Cardiac septum (tissue), 1 donor: ENCODE measurements around the gene KDELR3. TPM values are rescaled to one million over a fixed set of nuclear protein-coding genes. Genes with fewer than 3 reads are reported as not detected.
"Not testable (repeated sequence)": the region's sequence is repeated elsewhere in the genome, so short reads cannot be mapped to it uniquely, and the experiment has no call there.

Experiments used
- DNase-seq: peaks from one replicate; pipeline ENCODE4 v3.0.0-alpha.2; 2020; ENCODE audit warnings: low spot score
- intact Hi-C: fragments of 100-400 bp; cut with DNase I; formaldehyde crosslinking; loops from one replicate; pipeline ENCODE4 v1.14.0; 2022
- total RNA-seq: library from RNA; stranded (reverse); fragmentation: NEBNext Ultra II Directional; extraction: Animal tissue kit (Norgen Biotek cat#: 25700); gene quantifications from one replicate; pipeline ENCODE4 v1.2.1, GENCODE V29; 2021
- donor health status: DM: no; HTN: no; CAD: no.

KDELR3 gene
- total RNA-seq, 1 donor from 2014 or later, result 18.2 TPM

DNA sequence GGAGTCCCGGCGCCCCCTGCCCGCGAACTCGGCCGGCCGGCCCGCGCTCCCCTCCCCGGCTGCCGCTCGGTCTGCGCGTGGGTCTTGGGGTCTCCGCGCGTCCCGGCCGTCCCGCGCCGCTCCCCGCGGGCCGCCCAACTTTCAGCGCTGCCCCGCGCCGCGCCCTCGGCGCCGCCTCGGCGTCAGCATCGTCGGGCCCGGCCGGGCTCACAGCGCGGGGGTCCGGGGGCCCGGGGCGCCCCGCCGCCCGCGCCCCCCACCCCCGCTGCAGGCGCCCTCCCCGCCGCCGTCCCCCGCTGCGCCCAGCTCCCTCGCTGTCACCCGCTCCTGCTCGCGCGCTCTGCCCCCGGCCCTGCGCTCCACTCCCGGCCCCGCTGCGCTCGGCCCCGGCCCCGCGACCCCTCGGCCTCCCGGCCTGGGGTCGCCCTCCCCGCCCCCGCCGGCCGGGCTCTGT is 12.8 kb upstream of the KDELR3 start, which contains the start of gene KCNJ4:
Gene KCNJ4, minus strand, starts transcription at position 124 of the 454 bp plus-strand sequence. CDS start 27,067 bp downstream, outside the sequence.
- intact Hi-C loops, result no loop called here
- DNase-seq, result no peak

DNA sequence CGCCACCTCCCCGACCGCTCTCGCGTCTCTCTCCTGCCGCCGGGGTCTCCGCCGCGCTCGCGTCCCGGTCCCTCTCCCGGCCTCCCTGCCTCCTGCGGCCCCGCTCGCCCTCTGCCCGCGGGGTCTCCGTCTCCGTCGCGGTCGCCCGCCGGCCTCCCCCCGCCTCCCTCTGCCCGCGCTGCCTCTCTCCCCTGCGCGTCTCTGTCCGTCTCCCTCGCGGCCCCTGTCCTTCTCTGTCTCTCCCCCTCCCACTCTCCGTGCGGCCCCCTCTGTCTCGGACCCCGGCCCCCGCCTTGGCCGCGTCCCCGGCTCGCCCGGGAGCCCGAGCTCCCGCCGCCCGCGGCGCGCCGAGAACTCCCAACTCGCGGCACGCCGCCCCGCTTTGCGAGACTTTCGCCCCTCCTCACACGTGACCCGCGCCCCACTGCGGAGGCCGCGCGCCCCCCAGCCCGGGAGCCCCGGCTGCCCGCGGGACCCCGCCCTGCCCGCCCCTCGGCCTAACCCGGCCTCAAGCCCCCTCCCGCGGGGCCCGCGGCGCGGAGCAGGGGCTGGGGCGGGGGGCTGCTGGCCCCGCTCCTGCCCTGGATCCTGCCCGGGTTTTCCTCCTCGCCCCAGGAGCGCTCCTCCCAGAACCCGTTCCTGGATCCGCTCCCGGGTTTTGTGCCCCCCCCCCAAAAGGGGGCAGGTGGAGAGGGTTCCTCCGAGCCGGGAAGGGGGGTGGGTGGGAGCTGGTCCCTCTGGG is 12.2 kb upstream of the KDELR3 start:
- intact Hi-C loops, result no loop called here
- no peak for DNase-seq

DNA sequence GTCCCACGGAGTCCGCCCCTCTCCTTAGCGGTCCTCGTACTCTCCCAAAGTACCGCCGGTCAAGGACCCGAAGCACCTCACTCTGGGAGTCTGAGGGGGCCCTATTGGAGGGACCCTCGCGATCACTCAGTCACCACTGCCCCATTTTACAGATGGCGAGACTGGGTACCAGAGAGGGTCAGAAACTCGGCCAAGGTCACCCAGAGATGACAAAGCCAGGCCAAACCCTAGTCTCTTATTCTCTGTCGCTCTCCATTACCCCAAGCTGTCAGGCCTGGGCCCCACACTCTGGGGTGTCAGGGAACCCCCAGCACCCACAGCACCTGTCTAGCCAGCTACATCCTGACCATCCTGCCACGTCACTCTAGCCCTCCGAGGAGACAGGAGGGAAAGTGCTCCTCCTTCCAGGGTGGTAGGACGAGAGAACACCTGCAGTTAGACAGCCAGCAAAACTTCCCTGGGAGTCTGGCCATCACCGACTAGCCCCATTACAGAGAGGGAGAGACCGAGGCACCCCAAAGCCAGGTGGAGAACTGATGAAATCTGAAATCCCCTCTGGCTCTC is 11.5 kb upstream of the KDELR3 start:
- intact Hi-C loops, result no loop called here
- DNase-seq, result no peak

DNA sequence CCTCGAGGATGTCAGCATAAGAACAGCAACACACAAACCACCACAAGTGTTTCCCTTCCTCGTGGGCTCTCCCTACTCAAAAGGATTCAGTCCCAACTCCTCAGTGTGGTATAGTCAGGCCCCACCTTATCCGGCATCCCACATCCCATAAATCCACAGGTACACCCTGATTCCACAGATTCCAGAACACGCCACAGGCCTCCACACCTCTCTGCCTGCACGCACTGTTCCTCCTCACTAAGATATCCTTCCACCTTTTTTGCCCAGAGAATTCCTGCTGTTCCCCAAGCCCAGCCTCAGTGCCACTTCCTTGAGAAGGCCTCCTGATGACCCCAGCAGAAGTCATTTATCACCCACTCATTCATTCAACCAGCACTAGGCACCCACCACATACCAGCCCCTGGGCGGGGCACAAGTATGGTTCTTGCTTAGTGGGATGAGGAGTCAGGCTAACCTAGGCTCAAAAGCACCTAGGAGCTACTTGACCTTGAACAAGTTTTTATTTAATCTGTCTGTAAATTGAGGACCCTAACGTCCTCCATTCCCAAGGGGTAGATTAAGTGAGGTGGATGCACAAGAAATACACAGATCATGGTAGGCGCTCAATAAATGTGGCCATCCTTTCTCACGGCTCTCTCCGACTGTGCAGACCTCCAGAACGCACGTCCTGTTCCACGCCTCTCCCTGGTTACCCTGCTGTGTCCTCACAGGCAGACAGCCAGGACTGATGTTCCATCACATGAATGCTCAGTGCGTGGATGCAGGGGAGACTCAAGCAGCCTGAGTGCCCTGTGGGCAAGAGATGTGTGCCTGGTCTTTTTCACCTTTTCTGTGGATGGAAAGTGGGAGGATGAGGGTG is 10.8 kb upstream of the KDELR3 start:
- intact Hi-C loops, result no loop called here
- no peak for DNase-seq

DNA sequence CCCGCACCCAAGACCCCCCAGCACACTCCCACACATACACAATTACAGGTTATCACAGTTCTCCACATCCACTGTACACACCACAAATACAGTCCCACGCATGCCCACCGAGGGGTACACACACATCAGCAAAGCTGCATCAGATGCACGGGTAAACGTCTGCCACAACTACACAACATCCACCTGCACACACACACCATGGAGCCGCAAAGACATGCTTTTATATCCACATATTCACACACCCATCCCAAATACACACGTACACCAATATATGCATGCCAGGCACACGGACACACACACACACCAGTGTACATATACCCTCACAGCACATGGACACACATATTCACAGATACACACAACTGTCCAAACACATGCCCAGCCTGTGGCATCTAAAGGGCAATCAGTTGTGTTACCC is 7.5 kb upstream of the KDELR3 start:
- intact Hi-C loops, result loop anchor here (5.0 to 10.0 kb wide), 3 partner anchors 46 to 406 kb away; partner anchors contain the start of gene PICK1
- DNase-seq, result no peak

DNA sequence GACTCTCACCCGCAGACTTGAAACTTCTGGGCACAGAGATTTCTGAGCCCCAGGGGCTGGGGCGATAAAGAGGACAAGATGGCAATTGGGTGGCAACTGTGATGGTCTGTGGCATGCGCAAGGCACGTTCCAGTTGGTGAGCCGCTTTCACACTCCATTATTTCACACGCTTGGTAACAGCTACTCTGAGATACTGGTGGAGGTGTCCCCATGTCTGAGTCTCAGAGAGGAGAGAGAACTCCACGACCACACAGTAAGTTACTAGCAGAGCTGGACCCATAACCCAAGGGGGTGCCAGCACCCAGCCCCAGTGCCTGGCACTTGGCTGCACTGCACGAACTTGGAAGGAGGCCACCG is 6.9 kb upstream of the KDELR3 start:
- intact Hi-C loops, result loop anchor here (5.0 to 10.0 kb wide), 3 partner anchors 46 to 406 kb away; partner anchors contain the start of gene PICK1
- DNase-seq, result peak; percentile 61

DNA sequence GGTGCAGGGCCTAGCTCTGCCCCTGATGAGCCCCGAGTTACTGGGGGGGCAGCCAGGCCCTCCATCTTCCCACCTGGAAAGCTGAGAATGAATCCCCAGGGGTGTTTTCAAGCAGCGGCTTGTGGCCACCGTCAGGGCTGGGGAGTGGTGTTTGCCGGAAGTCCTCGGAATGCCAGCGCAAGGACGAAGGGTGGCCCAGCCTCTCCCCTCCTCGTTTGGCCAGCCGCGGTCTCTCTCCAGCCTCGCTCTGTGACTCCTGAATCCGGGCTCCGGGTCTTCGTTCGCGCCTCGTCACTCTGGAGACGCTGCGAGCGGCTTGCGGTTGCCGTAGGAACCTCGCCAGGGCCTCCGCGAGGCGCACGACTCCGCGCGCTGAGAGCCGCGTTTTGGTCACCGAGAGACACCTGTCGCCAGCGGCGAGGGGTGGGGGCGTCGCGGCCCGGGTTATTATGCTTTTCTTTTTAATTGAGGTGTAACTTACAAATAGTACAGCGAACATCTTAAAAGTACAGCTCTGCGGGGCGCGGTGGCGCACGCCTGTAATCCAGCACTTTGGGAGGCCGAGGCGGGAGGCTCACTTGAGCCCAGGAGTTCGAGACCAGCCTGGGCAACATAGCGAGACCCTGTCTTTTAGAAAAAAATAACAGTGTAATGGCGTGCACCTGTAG is 6.3 kb upstream of the KDELR3 start:
- intact Hi-C loops, result loop anchor here (5.0 to 10.0 kb wide), 3 partner anchors 47 to 407 kb away; partner anchors contain the start of gene PICK1
- peak; percentile 91 for DNase-seq

DNA sequence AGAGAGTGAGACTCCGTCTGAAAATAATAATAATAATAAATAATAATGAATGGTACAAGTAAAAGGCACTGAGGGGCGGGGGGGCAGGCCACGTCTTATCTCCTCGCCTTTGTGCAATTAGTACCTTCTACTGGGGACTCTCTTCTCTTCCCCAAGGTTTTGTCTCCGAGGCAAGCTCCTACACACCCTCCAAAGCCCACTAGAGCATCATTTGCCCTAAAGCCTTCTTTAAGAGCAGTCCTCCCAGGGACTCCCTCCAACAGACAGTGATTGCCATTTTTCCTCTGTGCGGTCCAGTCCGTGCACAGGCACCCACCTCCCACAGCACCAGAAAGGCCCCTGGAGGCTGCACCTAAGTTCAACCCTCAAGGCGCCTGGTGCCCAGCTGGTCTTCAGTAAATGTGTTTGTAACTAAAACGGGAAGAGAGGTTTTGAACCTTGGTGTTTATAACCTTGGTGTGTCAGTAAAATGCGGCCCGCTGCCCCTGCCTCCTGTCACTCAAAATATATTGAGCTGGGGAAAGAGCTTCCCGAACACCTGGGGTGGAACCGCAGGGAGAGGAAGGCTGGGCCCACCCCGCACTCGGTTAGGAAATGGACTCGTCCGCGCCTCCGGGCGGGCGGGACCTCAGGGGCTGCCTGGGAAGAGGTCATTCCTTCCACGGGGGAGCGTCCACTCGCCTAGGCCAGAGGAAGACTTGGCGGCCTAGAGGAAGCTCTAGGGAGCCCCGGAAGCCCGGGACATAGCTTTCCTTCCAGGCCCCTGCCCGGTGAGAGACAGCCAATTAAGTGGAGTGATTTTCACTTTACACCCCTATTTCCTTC is 4.7 kb upstream of the KDELR3 start:
- DNase-seq, result no peak
- intact Hi-C loops, result loop anchor here (5.0 to 10.0 kb wide), 3 partner anchors 48 to 408 kb away; partner anchors contain the start of gene PICK1

DNA sequence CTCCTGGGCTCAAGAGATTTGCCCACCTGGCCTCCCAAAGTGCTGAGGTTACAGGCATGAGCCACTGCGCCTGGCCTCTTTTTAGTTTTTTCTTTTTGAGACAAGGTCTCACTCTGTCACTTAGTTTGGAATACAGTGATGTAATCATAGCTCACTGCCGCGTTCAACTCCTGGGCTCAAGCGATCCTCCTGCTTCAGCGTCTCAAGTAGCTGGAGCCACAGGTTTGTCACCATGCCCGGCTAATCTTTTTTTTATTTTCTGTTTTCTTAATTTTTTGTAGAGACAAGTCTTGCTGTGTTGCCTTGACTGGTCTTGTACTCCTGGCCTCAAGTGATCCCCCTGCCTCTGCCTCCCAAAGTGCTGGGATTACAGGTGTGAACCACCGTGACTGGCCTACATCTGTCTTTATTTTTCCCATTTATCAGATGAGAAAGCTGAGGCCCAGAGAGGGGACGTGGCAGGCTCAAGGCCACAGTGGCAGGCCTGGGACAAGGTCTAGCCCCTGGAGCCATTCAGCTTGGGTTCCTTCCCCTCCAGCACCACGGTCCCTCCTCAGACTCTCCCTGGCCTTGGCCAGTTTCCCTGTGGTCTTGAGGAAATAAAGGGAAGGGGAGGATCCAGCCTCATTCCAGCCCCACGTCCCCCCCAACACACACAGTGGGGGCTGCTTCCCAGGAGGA is 2.8 kb upstream of the KDELR3 start:
- intact Hi-C loops, result loop anchor here (5.0 to 10.0 kb wide), 4 partner anchors 37 to 410 kb away; partner anchors contain the start of gene PICK1

DNA sequence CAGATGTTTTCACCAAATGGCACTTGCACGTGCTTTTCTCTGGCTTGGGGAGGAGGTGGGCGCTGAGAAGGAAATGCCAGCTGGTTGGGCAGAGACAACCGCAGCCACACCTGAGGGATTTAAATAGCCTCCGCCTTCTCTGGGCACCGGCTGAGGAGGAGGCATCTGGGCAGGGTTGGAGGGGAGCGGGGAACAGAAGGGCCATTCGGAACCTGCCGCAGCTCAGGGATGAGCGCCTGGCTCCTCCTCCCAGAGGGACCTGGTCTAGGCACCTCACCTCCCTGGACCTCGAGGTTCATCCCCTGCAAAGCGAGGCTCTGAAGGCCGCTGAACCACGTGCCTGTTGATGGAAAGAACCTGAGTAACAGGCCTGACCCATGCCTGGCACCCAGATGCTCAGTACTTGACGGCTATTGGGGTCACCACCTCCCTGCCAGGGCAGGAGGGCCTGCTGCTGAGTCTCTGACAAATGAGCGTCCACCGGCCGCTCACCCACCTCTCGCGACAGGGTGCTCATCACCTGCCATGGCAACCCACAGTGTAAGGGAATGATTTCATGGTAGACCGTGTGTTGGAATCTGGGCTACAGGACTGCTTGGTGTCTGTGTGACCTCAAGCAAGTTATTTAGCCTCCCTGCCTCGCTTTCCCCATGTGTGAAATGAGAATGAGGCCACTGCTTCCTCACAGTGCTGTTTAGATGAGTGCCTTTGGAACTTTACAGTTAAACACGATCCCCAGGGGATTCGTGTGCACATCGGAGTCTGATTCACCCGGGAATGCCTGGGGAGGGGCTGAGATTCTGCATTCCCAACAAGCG is 2.0 kb upstream of the KDELR3 start:
- intact Hi-C loops, result loop anchor here (5.0 to 10.0 kb wide), 3 partner anchors 36 to 411 kb away; partner anchors contain the start of gene PICK1
- DNase-seq, result no peak

More for the DNA sequence above, 2.8 kb upstream of the KDELR3 start:
- DNase-seq, result no peak

DNA sequence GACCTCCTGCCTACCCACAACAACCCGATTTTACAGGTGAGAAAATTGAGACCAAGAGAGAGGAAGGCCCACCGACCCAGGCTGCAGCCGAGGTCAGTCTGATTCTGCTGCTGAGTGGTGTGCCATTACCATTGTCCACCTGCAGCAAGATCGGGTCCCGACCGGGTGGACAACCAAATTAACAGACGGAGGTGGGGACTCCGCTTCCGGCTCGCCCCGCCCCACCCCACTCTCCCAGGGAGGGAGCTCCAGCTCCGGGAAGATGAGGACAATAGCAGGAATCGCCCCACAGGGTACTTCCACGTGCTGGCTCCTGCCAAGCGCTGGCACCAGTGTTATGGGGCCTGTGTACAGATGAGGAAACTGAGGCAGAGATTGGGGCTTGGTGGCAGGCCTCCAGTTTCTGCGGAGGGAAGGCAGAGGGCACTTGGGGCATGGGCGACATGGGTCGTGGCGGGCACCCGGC is 425 bp upstream of the KDELR3 start:
- no peak for DNase-seq
- intact Hi-C loops, result loop anchor here (5.0 to 10.0 kb wide), 3 partner anchors 35 to 413 kb away; partner anchors contain the start of gene PICK1

DNA sequence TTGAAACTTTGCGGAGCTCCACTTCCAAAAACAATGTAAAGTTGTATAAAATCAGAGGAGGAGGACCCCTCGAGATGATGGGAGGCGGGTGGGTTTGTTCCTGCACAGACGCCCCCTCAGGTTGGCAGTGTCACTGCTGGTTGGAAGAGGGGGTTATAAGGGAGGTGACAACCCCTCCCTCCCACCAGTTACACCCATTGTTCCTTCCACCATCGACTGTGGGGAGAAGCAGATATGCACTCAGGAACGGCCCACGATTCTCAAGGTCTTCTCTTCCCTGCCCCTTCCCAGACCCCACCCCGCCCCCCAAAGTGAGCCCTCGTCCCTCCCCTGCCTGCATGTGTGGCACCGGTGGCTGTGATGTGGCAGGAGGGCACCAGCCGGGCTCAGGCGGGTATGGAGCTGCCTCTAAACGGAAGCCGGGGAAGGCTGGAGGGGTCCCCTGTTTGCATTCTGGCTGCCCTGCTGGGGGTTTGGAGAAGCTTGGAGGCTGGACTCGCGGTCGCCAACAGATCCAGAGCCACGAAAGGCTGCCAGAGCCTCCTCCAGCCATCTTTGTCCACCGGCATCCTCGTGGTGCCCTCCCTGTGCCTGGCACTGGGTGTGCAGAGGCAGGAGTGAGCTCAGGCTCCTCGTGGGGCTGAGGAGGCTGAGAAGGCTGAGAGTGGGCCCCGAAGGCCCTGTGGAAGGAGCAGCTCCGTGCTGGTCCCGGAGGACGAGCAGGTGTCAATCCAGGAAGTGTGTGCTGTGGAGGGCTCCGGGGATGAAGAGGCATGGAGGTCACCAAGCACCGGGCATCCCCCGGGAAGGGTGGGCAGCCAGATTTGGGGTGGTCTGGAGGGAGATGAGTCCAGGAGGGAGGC is 778 bp downstream of the KDELR3 start:
- DNase-seq, result no peak
- intact Hi-C loops, result loop anchor here (5.0 to 10.0 kb wide), 3 partner anchors 34 to 414 kb away; partner anchors contain the start of gene PICK1

DNA sequence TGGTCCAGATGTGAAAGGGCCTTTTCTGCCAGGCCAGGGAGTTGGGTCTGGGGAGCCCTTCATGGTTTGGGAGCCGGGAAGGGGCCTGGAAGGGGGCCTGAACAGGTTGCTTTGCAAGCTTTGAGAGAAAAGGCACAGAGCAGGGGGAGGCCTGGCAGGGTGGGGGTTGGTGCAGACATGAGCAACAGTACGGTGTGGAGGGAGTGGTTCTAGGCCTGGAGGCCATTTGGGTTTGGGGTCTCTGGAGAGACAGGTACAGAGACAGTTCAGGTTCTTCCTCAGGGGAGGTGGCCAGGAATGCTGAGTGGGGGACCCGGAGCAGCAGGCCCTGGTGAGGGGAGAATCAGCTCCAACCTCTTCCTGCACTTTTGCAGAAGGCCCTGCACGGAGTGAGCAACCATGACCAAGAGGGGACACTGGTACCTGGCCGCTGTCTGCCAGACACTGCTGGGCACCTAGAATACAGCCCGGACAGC is 1.4 kb downstream of the KDELR3 start:
- intact Hi-C loops, result loop anchor here (5.0 to 10.0 kb wide), 3 partner anchors 33 to 415 kb away; partner anchors contain the start of gene PICK1
- no peak for DNase-seq

DNA sequence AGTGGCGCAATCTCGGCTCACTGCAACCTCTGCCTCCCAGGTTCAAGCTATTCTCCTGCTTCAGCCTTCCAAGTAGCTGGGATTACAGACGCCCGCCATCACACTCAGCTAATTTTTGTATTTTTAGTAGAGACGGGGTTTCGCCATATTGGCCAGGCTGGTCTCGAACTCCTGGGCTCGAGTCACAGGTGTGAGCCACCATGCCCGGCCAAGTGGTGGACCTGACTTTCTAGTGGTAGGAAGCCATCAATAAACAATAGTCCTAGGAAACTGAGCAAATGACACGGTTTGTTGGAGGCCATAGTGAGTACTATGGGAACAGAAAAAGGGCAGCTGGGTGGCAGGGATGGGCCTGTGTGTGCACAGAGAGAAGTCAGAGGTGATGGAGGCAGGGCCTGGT is 2.3 kb downstream of the KDELR3 start:
- DNase-seq, intact Hi-C loops: not testable (repeated sequence)

DNA sequence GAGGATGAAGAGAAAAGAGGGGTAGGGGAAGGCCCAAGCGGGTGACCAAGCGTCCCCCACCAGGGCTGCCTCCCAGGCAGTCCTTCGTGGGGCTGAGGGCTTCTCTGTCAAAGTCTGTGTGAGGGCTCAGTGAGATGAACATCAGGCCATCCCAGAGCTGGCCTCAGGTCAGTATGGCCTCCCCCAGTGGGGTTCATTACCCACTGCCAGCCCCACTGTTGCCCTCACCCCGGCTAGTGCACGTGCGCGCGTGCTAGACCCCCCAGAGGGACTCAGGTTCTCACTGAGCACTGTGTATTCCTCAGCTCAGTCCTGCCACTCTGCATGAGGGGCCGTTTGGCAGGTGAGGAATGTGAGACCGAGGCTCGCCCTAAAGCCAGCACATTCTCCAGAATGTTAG is 3.3 kb downstream of the KDELR3 start:
- DNase-seq, result no peak
- intact Hi-C loops, result no loop called here
